Gastroesophageal sphincter (tissue), 4 donors: Measurements from ENCODE around the gene C1orf159. TPM values are rescaled to one million over a fixed set of nuclear protein-coding genes. Genes with fewer than 3 reads are reported as not detected.

Experiments
- ATAC-seq: fragments of 150-250 bp; one replicate; pipeline ENCODE4 v1.9.1; 2016; ENCODE audit warnings: mild to moderate bottlenecking, moderate library complexity
- H3K27ac ChIP-seq, 4 donors: fragments of 200-600 bp; sonication (generic) in 3 of 4; 1 replicate in 3 of 4; 2 replicates in 1 of 4; pipeline ENCODE4 v1.5.1; 2016 to 2019
- H3K27me3 ChIP-seq: fragments of 200-600 bp; sonication (generic); one replicate; pipeline ENCODE4 v1.5.1; 2019
- H3K36me3 ChIP-seq, 2 donors: fragments of 200-600 bp; sonication (generic); one replicate each; pipeline ENCODE4 v1.5.1; 2019; ENCODE audit warnings: control low read depth in 1 of 2
- H3K4me1 ChIP-seq, 3 donors: fragments of 200-600 bp; sonication (generic); 1 replicate in 2 of 3; 2 replicates in 1 of 3; pipeline ENCODE4 v1.5.1; 2016 to 2019; ENCODE audit warnings: control low read depth in 2 of 3
- H3K4me3 ChIP-seq, 2 donors: fragments of 200-600 bp; sonication (generic); one replicate each; pipeline ENCODE4 v1.5.1; 2019; ENCODE audit warnings: mild to moderate bottlenecking in 1 of 2, moderate library complexity in 1 of 2
- H3K9me3 ChIP-seq, 3 donors: fragments of 200-600 bp; sonication (generic); one replicate each; pipeline ENCODE4 v1.5.1; 2017 to 2019; ENCODE audit warnings: control low read depth in 2 of 3
- CTCF ChIP-seq, 4 experiments: fragments of 200-600 bp in 2 of 4; fragments of 450-650 bp in 2 of 4; sonication (generic) in 1 of 4; IDR thresholded peaks; one replicate each; pipeline ENCODE4 v1.5.1; 2017 to 2019; ENCODE audit warnings: antibody characterized with exemption in 4 of 4, mild to moderate bottlenecking in 2 of 4, moderate library complexity in 2 of 4
- EP300 ChIP-seq: sonication (generic); formaldehyde crosslinking; IDR thresholded peaks from one replicate; pipeline ENCODE4 v1.6.1; 2017; ENCODE audit warnings: antibody characterized with exemption, mild to moderate bottlenecking
- POLR2A ChIP-seq, 2 donors: fragments of 450-650 bp; IDR thresholded peaks; one replicate each; pipeline ENCODE4 v1.6.1; 2017; ENCODE audit warnings: antibody characterized with exemption in 2 of 2, mild to moderate bottlenecking in 2 of 2, moderate library complexity in 1 of 2
- POLR2AphosphoS5 ChIP-seq: sonication (generic); formaldehyde crosslinking; IDR thresholded peaks from one replicate; pipeline ENCODE4 v1.6.1; 2017; ENCODE audit warnings: antibody characterized with exemption
- WGBS, 2 donors: methylation state at CpG; one replicate each; pipeline ENCODE4 v1.1.5; 2018; ENCODE audit warnings: low coverage in 1 of 2; 5-methylcytosine and 5-hydroxymethylcytosine counted together
- total RNA-seq, 4 donors: library from RNA; depleted of rRNA; stranded (reverse); fragments of >200 nt; gene quantifications; one replicate each; pipeline ENCODE4 v1.1.0, GENCODE V29; 2016

The C1orf159 gene
- total RNA-seq, 4 donors from 2014 or later: 6.3 to 15.3 (median 9.9) TPM

GRCh38 chr1:1055841-1056736 lies 59.8 kb downstream of the C1orf159 start:
- WGBS, 2 donors: 76% methylated on average over 15 of the region's 50 CpGs; no CpG with 5 or more reads in 1 of the 2 donors
- Histone ChIP-seq H3K9me3 (no peaks in the 10 kb centered on the region), H3K27ac (no peak overlapping the region), H3K4me3 (no peak overlapping the region), H3K4me1 (peaks cover 0 to 24% (median 8%) of the 10 kb centered on the region in 3 donors), H3K27me3 (peaks cover 53% of the 10 kb centered on the region), H3K36me3 (peaks cover 0 to 45% of the 10 kb centered on the region in 2 donors)
- TF ChIP-seq POLR2A (IDR thresholded peaks at IDR 0.05) (no peak), CTCF (IDR thresholded peaks at IDR 0.05) (no peak), POLR2AphosphoS5 (no peak), EP300 (no peak)
- no peak for ATAC-seq

- TF ChIP-seq POLR2A (IDR thresholded peaks at IDR 0.05): no peak
- TF ChIP-seq CTCF (IDR thresholded peaks at IDR 0.05): no peak
- TF ChIP-seq EP300: no peak
- TF ChIP-seq POLR2AphosphoS5: no peak
- ATAC-seq: no peak
- Histone ChIP-seq H3K4me3 (no peak overlapping the region), H3K27me3 (peaks cover 42% of the 10 kb centered on the region), H3K9me3 (no peaks in the 10 kb centered on the region), H3K27ac (no peak overlapping the region), H3K36me3 (peaks cover 0 to 56% of the 10 kb centered on the region in 2 donors), H3K4me1 (peaks cover 0 to 20% (median 7%) of the 10 kb centered on the region in 3 donors)
- WGBS, 2 donors: no CpG with 5 or more reads among the region's 23 CpGs
Measured at GRCh38 chr1:1054971-1055370, 60.9 kb downstream of the C1orf159 start.

DNA sequence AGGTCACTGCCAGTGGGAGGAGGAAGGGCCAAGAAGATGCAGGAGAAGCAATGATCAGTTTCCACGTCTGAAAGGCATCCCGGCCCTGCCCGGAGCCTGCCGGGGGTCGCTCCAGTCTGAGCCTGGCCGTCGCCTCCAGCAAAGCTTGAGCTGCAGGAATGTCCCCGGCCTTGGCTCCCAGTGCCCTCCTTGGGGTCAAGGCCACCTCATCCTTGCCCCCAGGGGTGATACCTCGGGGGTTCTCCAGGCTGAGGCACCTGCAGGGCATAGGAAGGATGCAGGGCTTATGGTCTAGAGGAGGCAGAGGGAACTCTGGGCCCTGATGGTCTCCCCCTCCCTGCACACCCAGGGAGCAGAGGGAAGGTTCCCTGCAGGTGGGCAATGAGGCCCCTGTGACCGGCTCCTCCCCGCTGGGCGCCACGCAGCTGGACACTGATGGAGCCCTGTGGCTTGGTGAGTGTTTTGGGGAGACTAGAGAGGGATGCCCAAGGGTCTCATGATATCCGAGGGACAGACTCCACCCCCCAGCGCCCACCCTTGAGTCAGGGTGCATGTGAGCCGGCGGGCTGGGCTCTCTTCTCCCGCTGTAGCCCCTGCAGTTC lies 61.7 kb downstream of the C1orf159 start:
- Histone ChIP-seq H3K27ac (no peak overlapping the region), H3K4me3 (no peak overlapping the region), H3K9me3 (no peaks in the 10 kb centered on the region), H3K36me3 (peaks cover 0 to 64% of the 10 kb centered on the region in 2 donors), H3K27me3 (peaks cover 34% of the 10 kb centered on the region), H3K4me1 (peaks cover 0 to 12% (median 3%) of the 10 kb centered on the region in 3 donors)
- WGBS, 2 donors: 90% methylated on average over 2 of the region's 18 CpGs; no CpG with 5 or more reads in 1 of the 2 donors
- TF ChIP-seq EP300 (no peak), POLR2AphosphoS5 (no peak), POLR2A (IDR thresholded peaks at IDR 0.05) (no peak)
- ATAC-seq: no peak

DNA sequence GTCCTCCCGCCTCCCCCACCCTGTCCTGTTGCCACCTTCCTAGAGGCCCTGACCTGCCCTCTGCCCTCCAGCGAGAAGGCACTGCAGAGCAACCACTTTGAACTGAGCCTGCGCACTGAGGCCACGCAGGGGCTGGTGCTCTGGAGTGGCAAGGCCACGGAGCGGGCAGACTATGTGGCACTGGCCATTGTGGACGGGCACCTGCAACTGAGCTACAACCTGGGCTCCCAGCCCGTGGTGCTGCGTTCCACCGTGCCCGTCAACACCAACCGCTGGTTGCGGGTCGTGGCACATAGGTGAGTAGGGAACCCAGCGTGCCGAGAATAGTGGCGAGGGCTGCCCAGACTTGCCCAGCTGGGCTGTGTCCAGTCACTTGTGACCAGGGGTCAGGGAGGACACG lies 62.2 kb downstream of the C1orf159 start:
- Histone ChIP-seq H3K36me3 (peaks cover 0 to 67% of the 10 kb centered on the region in 2 donors), H3K9me3 (no peaks in the 10 kb centered on the region), H3K27ac (no peak overlapping the region), H3K4me1 (peaks cover 0 to 7% (median 0%) of the 10 kb centered on the region in 3 donors), H3K27me3 (peaks cover 29% of the 10 kb centered on the region), H3K4me3 (no peak overlapping the region)
- TF ChIP-seq POLR2A (IDR thresholded peaks at IDR 0.05): no peak
- TF ChIP-seq POLR2AphosphoS5: no peak
- TF ChIP-seq CTCF (IDR thresholded peaks at IDR 0.05): no peak
- no peak for TF ChIP-seq EP300
- 91 to 97% methylated on average over 4 to 5 of the region's 18 CpGs for WGBS, 2 donors
- ATAC-seq: no peak

- WGBS, 2 donors: 90% methylated on average over 2 of the region's 15 CpGs; no CpG with 5 or more reads in 1 of the 2 donors
- TF ChIP-seq CTCF (IDR thresholded peaks at IDR 0.05) (no peak), EP300 (no peak), POLR2A (IDR thresholded peaks at IDR 0.05) (no peak), POLR2AphosphoS5 (no peak)
- Histone ChIP-seq H3K4me1 (peaks cover 0 to under 1% (median 0%) of the 10 kb centered on the region in 3 donors), H3K27me3 (peaks cover 22% of the 10 kb centered on the region), H3K9me3 (no peaks in the 10 kb centered on the region), H3K4me3 (no peak overlapping the region), H3K27ac (no peak overlapping the region), H3K36me3 (peaks cover 0 to 73% of the 10 kb centered on the region in 2 donors)
- no peak for ATAC-seq
Measured at GRCh38 chr1:1053022-1053421, 62.9 kb downstream of the C1orf159 start.
